Measurements from ENCODE around the gene ERVW-1.
"Not testable (repeated sequence)": the region's sequence is repeated elsewhere in the genome, so short reads cannot be mapped to it uniquely, and the experiment has no call there.

ERVW-1 gene

DNA sequence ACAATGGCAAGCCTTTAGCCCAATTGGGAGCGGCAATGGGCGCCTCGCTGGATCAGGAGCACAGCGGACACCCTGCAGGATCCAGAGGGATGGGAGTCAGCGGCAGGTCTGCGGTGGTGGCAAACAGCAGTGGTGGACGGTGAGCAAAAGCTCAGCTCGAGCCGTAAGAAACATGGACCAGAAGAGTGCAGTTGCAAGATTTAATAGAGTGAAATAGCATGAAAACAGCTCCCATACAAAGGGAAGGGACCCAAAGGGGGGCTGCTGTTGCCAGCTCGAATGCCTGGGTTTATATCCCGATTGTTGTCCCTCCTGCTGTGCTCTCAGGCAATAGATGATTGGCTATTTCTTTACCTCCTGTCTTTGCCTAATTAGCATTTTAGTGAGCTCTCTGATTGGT lies at the start of gene ERVW-1:
TSS of gene ERVW-1 (minus strand) at position 266 of the 400 bp plus-strand sequence. CDS start 7,565 bp downstream, outside the sequence.
- H3K9me3 Mint-ChIP-seq; H3K27me3 Mint-ChIP-seq; ATAC-seq (replicated peaks; ENCODE audit: extremely low read depth, poor library complexity, severe bottlenecking); H3K27ac Mint-ChIP-seq (ENCODE audit: low read depth); H3K4me1 Mint-ChIP-seq; H3K36me3 Mint-ChIP-seq (ENCODE audit: insufficient read depth); DNase-seq (ENCODE audit: low spot score in 2 of 2); H3K4me3 Mint-ChIP-seq: not testable (repeated sequence)

DNA sequence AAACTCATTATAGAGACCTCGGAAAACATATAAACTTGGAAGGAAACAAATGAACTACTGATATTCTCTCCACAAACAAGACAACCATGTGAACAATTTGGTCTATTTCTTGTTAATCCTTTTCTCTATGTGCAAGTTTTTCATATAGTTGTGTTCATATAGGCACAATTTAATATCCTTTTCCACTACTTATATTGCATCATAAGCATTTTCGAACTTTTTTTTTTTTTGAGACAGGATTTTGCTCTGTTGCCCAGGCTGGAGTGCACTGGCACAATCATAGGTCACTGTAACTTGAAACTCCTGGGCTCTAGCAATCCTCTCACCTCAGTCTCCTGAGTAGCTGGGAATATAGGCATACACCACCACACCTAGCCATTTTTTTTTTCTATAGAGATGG lies 45.4 kb upstream of the ERVW-1 start:
- ATAC-seq (replicated peaks; ENCODE audit: extremely low read depth, poor library complexity, severe bottlenecking) (no peak), DNase-seq (ENCODE audit: low spot score in 2 of 2) (no peak)
- Mint-ChIP-seq H3K4me1 (peaks cover 17% of the 10 kb centered on the region), H3K36me3 (ENCODE audit: insufficient read depth) (peaks cover 6% of the 10 kb centered on the region), H3K27ac (ENCODE audit: low read depth) (no peak overlapping the region), H3K9me3 (no peaks in the 10 kb centered on the region), H3K4me3 (no peak overlapping the region), H3K27me3 (no peaks in the 10 kb centered on the region)

- H3K4me1 Mint-ChIP-seq = no peaks in the 10 kb centered on the region
- H3K36me3 Mint-ChIP-seq (ENCODE audit: insufficient read depth) = peaks cover 15% of the 10 kb centered on the region
- no peaks in the 10 kb centered on the region for H3K27me3 Mint-ChIP-seq
- H3K9me3 Mint-ChIP-seq = no peaks in the 10 kb centered on the region
- H3K27ac Mint-ChIP-seq (ENCODE audit: low read depth) = no peak overlapping the region
- H3K4me3 Mint-ChIP-seq = no peak overlapping the region
- no peak for DNase-seq (ENCODE audit: low spot score in 2 of 2)
- ATAC-seq (replicated peaks; ENCODE audit: extremely low read depth, poor library complexity, severe bottlenecking) = no peak
Measured at GRCh38 chr7:92520024-92520423, 42.3 kb upstream of the ERVW-1 start.

GRCh38 chr7:92517631-92518030 lies 39.9 kb upstream of the ERVW-1 start:
- no peak for ATAC-seq (replicated peaks; ENCODE audit: extremely low read depth, poor library complexity, severe bottlenecking)
- H3K27ac Mint-ChIP-seq (ENCODE audit: low read depth) = no peak overlapping the region
- H3K4me3 Mint-ChIP-seq = no peak overlapping the region
- no peaks in the 10 kb centered on the region for H3K9me3 Mint-ChIP-seq
- H3K4me1 Mint-ChIP-seq = no peaks in the 10 kb centered on the region
- DNase-seq (ENCODE audit: low spot score in 2 of 2) = no peak
- no peaks in the 10 kb centered on the region for H3K27me3 Mint-ChIP-seq
- peaks cover 17% of the 10 kb centered on the region for H3K36me3 Mint-ChIP-seq (ENCODE audit: insufficient read depth)

DNA sequence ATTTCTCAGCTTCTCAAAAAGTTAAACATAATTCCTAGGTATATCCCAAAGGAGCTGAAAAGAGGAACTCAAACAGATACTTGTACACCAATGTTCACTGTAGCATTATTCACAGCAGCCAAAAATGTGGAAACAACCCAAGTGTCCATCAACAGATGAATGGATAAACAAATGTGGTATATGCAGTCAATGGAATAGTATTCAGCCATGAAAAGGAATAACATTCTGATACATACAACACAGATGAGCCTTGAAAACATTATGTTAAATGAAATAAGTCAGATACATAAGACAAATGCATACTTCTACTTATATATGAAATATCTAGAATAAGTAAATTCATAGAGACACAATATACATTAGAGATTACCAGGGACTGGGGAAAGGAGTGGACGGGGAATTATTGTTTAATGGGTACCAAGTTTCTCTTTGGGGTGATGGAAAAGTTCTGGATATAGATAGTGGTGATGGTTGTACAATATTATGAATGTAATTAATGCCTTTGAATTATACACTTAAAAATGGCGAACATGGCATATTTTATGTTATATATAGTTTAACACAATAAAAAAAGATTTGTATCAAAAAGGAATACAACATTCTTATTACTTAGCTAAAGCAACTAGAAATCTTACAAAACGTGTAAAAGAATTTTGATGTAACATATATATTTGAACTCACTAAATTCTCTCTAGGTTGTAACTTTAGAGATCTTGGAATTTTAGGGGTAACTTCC lies 35.6 kb upstream of the ERVW-1 start:
- no peaks in the 10 kb centered on the region for H3K9me3 Mint-ChIP-seq
- peaks cover 18% of the 10 kb centered on the region for H3K36me3 Mint-ChIP-seq (ENCODE audit: insufficient read depth)
- no peak for DNase-seq (ENCODE audit: low spot score in 2 of 2)
- no peak for ATAC-seq (replicated peaks; ENCODE audit: extremely low read depth, poor library complexity, severe bottlenecking)
- H3K4me1 Mint-ChIP-seq = no peaks in the 10 kb centered on the region
- H3K4me3 Mint-ChIP-seq = no peak overlapping the region
- H3K27ac Mint-ChIP-seq (ENCODE audit: low read depth) = no peak overlapping the region
- no peaks in the 10 kb centered on the region for H3K27me3 Mint-ChIP-seq

GRCh38 chr7:92508946-92509345 lies 31.2 kb upstream of the ERVW-1 start:
- ATAC-seq (replicated peaks; ENCODE audit: extremely low read depth, poor library complexity, severe bottlenecking) = no peak
- Mint-ChIP-seq H3K27ac (ENCODE audit: low read depth) (no peak overlapping the region), H3K27me3 (no peaks in the 10 kb centered on the region), H3K9me3 (no peaks in the 10 kb centered on the region), H3K4me1 (no peaks in the 10 kb centered on the region), H3K36me3 (ENCODE audit: insufficient read depth) (peaks cover 14% of the 10 kb centered on the region), H3K4me3 (no peak overlapping the region)
- no peak for DNase-seq (ENCODE audit: low spot score in 2 of 2)

GRCh38 chr7:92506363-92506762 lies 28.6 kb upstream of the ERVW-1 start:
- Mint-ChIP-seq H3K4me1 (no peaks in the 10 kb centered on the region), H3K9me3 (no peaks in the 10 kb centered on the region), H3K27me3 (no peaks in the 10 kb centered on the region), H3K27ac (ENCODE audit: low read depth) (no peak overlapping the region), H3K4me3 (no peak overlapping the region), H3K36me3 (ENCODE audit: insufficient read depth) (peaks cover 22% of the 10 kb centered on the region)
- DNase-seq (ENCODE audit: low spot score in 2 of 2) (no peak), ATAC-seq (replicated peaks; ENCODE audit: extremely low read depth, poor library complexity, severe bottlenecking) (no peak)

DNA sequence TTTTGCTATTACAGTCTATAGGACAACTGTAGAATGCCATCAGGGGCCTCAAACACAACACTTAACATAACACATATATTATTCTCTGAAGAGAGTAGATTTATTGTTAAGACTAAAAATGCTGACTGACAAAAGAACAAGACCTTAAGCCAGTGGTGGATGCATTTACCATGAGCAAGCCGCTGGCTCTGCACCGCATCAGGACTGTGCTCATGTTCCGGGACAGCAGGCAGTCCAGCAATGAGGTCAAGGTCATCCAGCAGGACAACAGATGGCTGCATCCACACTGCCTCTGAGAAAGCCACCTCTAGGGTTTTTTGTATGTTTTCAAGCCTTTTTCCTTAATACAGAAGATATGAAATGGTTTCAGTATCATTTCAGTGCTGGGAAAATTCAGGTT lies 26.8 kb upstream of the ERVW-1 start:
- H3K9me3 Mint-ChIP-seq = no peaks in the 10 kb centered on the region
- H3K4me1 Mint-ChIP-seq = no peaks in the 10 kb centered on the region
- no peak for DNase-seq (ENCODE audit: low spot score in 2 of 2)
- peaks cover 26% of the 10 kb centered on the region for H3K36me3 Mint-ChIP-seq (ENCODE audit: insufficient read depth)
- ATAC-seq (replicated peaks; ENCODE audit: extremely low read depth, poor library complexity, severe bottlenecking) = no peak
- H3K27ac Mint-ChIP-seq (ENCODE audit: low read depth) = no peak overlapping the region
- no peak overlapping the region for H3K4me3 Mint-ChIP-seq
- H3K27me3 Mint-ChIP-seq = no peaks in the 10 kb centered on the region

GRCh38 chr7:92503767-92504166 lies 26.0 kb upstream of the ERVW-1 start:
- Mint-ChIP-seq H3K4me3 (no peak overlapping the region), H3K9me3 (no peaks in the 10 kb centered on the region), H3K27ac (ENCODE audit: low read depth) (no peak overlapping the region), H3K27me3 (no peaks in the 10 kb centered on the region), H3K4me1 (no peaks in the 10 kb centered on the region), H3K36me3 (ENCODE audit: insufficient read depth) (peaks cover 30% of the 10 kb centered on the region)
- no peak for DNase-seq (ENCODE audit: low spot score in 2 of 2)
- ATAC-seq (replicated peaks; ENCODE audit: extremely low read depth, poor library complexity, severe bottlenecking) = no peak

DNA sequence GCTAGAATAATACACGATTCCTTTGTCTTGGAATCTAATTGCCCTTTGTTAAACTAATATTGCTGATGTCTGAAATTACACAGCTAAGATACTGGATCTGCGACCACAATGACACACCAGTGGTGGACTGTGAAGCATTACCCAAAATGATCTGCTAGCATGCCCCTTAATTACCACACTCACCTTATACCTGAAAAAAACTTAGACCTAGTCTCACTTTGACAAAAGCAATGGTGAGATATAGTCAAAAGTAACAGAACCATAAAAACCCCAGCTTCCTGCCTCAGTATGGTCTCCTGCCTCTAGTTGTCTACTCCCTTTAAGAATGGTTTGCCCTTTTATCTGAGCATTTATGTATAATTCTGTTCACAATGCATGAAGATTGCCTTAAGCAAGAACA lies 20.8 kb upstream of the ERVW-1 start:
- no peak for DNase-seq (ENCODE audit: low spot score in 2 of 2)
- ATAC-seq (replicated peaks; ENCODE audit: extremely low read depth, poor library complexity, severe bottlenecking) = no peak
- no peak overlapping the region for H3K4me3 Mint-ChIP-seq
- H3K27me3 Mint-ChIP-seq = no peaks in the 10 kb centered on the region
- H3K9me3 Mint-ChIP-seq = no peaks in the 10 kb centered on the region
- H3K27ac Mint-ChIP-seq (ENCODE audit: low read depth) = no peak overlapping the region
- peaks cover 34% of the 10 kb centered on the region for H3K36me3 Mint-ChIP-seq (ENCODE audit: insufficient read depth)
- no peaks in the 10 kb centered on the region for H3K4me1 Mint-ChIP-seq

- no peaks in the 10 kb centered on the region for H3K27me3 Mint-ChIP-seq
- H3K9me3 Mint-ChIP-seq = no peaks in the 10 kb centered on the region
- H3K36me3 Mint-ChIP-seq (ENCODE audit: insufficient read depth) = peaks cover 36% of the 10 kb centered on the region
- no peak overlapping the region for H3K4me3 Mint-ChIP-seq
- no peaks in the 10 kb centered on the region for H3K4me1 Mint-ChIP-seq
- ATAC-seq (replicated peaks; ENCODE audit: extremely low read depth, poor library complexity, severe bottlenecking) = no peak
- no peak for DNase-seq (ENCODE audit: low spot score in 2 of 2)
- no peak overlapping the region for H3K27ac Mint-ChIP-seq (ENCODE audit: low read depth)
Measured at GRCh38 chr7:92496876-92497275, 19.1 kb upstream of the ERVW-1 start.

DNA sequence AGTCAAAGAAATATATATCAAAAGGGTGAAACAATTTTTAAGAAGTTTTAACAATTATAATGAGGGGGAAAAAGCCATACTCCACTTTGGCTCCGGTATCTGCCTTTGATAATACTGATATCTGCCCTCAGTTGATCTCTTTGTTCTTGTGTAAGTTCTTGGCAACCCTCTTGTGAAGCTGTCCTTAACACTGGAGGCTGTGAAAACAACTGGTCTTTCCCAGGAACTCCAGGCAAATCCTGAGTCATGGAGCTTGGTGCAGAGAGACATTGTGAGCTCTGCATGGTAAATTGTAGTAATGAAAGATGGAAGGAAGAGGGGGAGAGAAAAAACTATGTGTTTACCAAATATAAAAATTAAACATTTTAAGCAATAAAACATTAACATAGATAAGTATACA lies 11.9 kb upstream of the ERVW-1 start:
- ATAC-seq (replicated peaks; ENCODE audit: extremely low read depth, poor library complexity, severe bottlenecking) (no peak), DNase-seq (ENCODE audit: low spot score in 2 of 2) (no peak)
- no peaks in the 10 kb centered on the region for H3K9me3 Mint-ChIP-seq
- peaks cover 38% of the 10 kb centered on the region for H3K36me3 Mint-ChIP-seq (ENCODE audit: insufficient read depth)
- H3K27me3 Mint-ChIP-seq = no peaks in the 10 kb centered on the region
- H3K4me1 Mint-ChIP-seq = no peaks in the 10 kb centered on the region
- no peak overlapping the region for H3K4me3 Mint-ChIP-seq
- peak overlapping the region; percentile 35 for H3K27ac Mint-ChIP-seq (ENCODE audit: low read depth)

DNA sequence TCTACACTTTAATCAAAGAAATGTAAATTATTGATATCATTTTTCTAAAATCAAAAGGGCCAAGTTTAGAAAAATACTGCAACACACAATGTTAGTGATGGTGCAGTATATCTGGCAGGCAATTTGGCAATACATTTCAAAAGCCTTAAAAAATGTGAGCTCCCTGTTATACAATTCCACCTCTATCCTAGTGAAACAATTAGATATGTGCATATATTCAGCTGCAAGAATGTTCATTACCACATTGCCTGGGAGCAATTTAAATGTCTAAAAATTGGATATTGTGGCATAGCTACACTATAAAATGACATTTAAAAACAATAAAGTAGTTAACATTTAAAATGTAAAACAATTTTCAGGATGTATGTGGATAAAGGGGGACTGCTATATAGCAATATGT lies 10.1 kb upstream of the ERVW-1 start:
- peaks cover 30% of the 10 kb centered on the region for H3K36me3 Mint-ChIP-seq (ENCODE audit: insufficient read depth)
- H3K9me3 Mint-ChIP-seq = no peaks in the 10 kb centered on the region
- no peaks in the 10 kb centered on the region for H3K4me1 Mint-ChIP-seq
- DNase-seq (ENCODE audit: low spot score in 2 of 2) (no peak), ATAC-seq (replicated peaks; ENCODE audit: extremely low read depth, poor library complexity, severe bottlenecking) (no peak)
- no peak overlapping the region for H3K27ac Mint-ChIP-seq (ENCODE audit: low read depth)
- no peaks in the 10 kb centered on the region for H3K27me3 Mint-ChIP-seq
- H3K4me3 Mint-ChIP-seq = no peak overlapping the region

Data from central memory CD8-positive, alpha-beta T cell (primary cell).